ENCODE measurements around the gene INTS13.
A peak's percentile ranks its signal among the peaks of the same experiment; 100 is the strongest.
"Not testable (repeated sequence)": the region's sequence is repeated elsewhere in the genome, so short reads cannot be mapped to it uniquely, and the experiment has no call there.

The INTS13 gene

DNA sequence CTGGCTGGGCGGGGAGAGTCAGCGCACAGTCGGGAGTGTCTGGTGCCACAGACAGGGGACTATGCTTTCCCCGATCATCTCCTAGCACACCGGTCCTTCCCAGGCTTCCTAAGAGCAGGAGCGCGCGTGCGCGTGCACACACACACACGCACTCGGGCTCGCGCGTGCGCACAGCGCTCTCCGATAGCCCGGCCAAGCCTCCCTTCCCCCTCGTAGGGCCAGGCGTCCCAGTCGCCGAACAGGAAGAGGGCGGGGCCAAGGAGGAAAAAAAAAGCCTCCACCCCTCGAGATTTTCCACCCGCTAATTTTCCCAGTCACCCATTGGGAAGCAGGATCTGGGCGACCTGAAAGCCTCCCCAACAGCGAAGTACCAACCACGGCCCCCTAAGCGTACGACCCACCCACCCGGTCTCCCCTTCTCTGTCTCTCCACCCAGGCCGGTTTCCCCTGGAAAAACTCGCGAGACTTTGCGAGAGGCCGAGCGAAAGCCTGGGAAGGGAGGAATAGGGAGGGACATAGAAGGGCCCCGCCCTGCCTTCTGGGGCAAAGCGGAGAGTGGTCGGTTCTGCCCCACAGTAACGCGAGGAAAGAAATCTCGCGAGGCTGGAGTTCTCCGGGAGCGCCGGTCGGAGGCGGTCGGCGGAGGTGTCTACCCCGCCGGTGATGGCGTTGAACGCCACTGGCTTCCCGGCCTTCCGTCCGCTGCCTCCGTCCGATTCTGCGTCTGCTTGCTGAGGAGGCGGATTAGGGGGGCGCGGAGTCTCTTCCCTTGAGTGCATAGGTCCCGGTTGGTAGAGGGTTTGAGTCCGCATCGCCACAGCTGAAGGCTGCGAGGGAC, at the start of gene INTS13, which contains the start of gene FGFR1OP2:
Gene INTS13, minus strand, starts transcription at position 119 of the 838 bp plus-strand sequence. CDS start 1,178 bp downstream, outside the sequence.
Gene FGFR1OP2, plus strand, starts transcription at position 608 of the 838 bp plus-strand sequence. CDS start 15,689 bp downstream, outside the sequence.
- peak; percentile 84 for DNase-seq

GRCh38 chr12:26982866-26983265, 45.1 kb upstream of the INTS13 start:
- DNase-seq, result no peak

GRCh38 chr12:26979733-26980132, 42.0 kb upstream of the INTS13 start:
- no peak for DNase-seq

GRCh38 chr12:26978801-26979200, 41.0 kb upstream of the INTS13 start:
- no peak for DNase-seq

- DNase-seq, result no peak
Measured at GRCh38 chr12:26976687-26977086, 38.9 kb upstream of the INTS13 start.

- no peak for DNase-seq
Measured at GRCh38 chr12:26971963-26972362, 34.2 kb upstream of the INTS13 start.

DNA sequence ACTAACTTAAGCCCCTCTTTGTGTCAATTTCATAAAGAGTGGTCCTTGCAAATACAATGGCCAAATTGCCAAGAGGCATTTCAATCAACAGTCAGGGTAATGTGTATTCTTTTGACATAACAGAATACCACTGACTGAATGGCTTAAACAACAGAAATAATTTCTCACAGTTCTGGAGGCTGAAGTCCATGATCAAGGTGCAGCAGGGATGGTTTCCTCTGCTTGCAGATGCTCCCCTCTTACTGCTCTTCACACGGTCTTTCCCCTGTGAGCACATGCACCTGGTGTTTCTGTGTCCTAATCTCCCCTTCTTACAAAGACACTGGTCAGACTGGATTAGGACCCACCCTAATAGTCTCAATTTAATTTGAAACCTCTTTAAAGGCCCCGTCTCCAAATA, 32.4 kb upstream of the INTS13 start:
- no peak for DNase-seq

DNA sequence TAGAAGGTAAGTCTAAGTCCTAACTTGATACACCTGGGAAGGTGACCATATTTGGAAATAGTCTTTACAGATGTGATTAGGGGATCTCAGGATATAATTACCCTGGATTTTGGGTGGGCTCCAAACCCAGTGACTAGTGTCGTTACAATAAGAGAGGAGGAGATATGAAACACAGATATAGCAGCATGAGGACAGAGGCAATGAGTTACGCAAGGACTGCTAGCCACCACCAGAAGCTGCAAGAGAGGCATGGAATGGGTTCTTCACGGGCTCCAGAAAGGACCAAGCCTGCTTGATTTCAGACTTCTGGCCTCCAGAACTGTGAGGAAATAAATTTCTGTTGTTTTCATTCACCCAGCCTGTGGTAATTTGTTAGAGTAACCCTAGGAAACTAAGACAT, 29.1 kb upstream of the INTS13 start:
- DNase-seq, result no peak

GRCh38 chr12:26963413-26963812, 25.6 kb upstream of the INTS13 start:
- no peak for DNase-seq

GRCh38 chr12:26961803-26962202, 24.0 kb upstream of the INTS13 start:
- no peak for DNase-seq

- DNase-seq, result not testable (repeated sequence)
Measured at GRCh38 chr12:26961391-26961790, 23.6 kb upstream of the INTS13 start.

- no peak for DNase-seq
Measured at GRCh38 chr12:26954027-26954426, 16.2 kb upstream of the INTS13 start.

- DNase-seq, result no peak
Measured at GRCh38 chr12:26953447-26953846, 15.7 kb upstream of the INTS13 start.

DNA sequence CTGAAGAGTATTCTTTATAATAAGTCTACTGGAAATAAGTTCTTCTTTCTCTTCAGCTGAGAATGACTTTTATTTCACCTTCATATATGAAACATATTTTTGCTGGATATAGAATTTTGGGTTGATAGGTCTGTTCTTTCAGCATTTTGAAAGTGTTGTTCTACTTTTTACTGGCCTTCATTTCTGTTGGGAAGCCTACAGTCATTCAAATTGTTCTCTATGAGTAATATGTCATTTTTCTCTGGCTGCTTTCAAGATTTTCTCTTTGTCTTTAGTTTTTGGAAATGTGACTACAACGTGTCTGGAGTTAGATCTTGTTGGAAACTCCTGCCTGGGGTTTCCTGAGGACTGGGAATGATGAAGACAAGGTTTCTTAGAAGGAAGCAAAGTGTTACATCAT, 10.5 kb upstream of the INTS13 start:
- no peak for DNase-seq

DNA sequence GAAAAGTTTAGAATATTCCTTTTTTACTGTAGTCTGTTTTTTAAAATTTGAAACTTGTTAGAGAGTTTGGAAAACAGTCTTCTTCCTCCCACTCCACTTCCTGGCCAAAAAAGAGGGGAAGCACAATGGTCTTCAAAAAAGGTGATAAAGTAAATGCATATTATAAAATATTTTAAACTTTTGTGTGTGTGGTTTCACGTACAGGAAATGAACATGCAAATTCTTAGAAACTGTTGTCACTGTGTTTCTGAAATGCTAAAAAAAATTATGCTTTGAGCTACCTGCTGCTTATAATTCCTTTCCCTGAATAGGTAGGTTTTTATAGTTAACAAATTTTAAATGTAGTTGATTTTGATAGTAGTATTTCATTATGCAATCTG, 3.4 kb upstream of the INTS13 start:
- DNase-seq, result no peak

GRCh38 chr12:26940516-26941214, 2.9 kb upstream of the INTS13 start:
- DNase-seq, result no peak

DNA sequence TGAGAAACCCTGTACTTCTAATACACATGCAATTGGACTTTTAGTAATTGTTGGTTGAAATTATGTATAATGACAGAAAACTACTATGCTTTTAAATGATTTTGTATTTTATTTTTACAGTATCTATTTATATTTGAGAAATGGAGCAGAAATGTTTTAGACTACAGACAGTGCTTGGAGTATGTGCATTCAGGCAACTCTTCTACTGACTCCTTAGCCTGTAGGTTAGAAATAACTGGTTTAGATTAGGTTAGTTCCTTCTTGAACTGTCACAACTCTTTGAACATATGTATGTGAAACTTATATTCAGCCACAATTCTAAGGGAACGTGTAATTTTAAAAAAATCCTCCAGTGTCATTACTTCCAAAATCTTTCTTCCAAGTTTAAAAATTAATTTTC, 2.2 kb upstream of the INTS13 start:
- no peak for DNase-seq

GRCh38 chr12:26939192-26939832, 1.5 kb upstream of the INTS13 start:
- no peak for DNase-seq

- DNase-seq, result no peak
Measured at GRCh38 chr12:26938701-26939062, 901 bp upstream of the INTS13 start.

DNA sequence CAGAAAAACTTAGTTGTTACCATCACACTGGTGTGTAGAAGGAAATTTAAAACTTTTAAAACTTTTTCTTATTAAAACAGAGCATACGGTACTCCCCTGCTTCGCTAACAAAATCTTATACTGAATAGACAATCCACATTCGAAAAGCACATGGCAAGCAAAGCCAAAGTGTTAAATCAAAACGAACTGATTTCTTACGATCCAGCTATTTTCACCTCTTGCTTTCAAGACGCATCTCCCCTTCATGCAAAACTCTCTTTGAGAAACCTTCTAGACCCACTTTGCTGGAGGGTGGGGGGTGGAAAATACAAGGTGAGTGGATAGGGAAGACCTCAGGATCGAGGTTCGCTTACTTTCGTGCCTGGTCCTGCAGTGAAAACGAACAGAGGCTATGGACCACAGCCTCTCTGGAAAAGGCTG, 328 bp downstream of the INTS13 start:
- no peak for DNase-seq

- no peak for DNase-seq
Measured at GRCh38 chr12:26936559-26937442, 980 bp downstream of the INTS13 start.

DNA sequence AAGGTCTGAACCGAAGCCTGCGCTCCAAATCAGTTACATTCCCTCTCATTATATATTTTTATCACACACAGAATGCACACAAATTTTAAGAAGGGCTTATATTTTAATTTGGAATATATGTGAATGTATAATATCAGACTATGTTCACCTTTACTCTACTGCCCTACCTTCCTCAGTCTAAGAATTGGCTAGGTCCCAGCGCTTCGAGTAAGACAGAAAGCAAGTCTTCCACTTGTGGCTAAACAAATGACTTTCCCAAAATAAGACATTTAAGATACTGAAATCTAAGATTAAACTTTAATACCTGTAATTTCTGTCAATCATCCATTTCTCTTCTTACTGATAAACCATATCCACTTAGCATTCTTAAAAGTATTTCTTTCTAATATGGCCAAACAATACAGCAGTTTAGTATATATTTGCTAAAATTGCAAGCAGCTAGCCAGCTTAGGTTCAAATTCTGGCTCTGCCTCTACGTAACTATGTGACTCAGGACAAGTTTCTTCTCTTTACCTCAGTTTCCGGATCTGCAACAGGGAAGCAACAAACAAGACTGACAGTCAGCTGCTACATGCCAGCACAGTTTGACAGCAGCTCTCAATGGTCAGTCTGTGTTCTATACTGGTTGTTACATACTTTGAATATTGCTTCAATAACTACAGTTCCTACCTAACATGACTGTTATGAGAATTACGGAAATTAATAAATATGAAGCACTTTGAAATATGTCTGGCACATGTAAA, 2.0 kb downstream of the INTS13 start:
- DNase-seq, result no peak
